ENCODE results near the gene ZCCHC24.

Gene ZCCHC24

DNA sequence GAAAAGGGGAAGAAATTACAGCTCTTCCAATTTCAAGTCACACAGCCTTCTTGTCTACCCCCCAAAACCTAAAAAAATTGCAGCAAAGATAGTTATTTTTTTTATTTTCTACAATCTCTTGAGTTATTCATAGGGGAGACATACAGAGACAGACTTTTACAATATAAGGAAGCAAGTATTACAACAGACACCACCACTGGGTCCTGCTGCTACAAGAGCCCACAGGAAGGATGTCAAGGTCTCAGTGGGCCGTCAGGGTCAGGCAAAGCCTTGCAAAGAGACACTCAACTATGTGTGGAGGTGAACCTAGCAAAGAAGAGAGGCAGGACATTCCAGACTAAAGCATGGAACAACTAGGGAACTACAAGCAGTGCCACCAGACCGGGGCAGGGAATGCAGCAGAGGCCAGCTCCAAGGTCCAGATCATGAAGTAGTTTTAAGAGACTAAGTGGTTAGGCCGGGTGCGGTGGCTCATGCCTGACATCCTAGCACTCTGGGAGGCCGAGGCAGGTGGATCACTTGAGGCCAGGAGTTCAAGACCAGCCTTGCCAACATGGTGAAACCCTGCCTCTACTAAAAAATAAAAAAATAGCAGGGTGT, 28.2 kb upstream of the ZCCHC24 start:
- H3K9ac ChIP-seq (ENCODE audit: low read length) = no peak overlapping the region
- no peak overlapping the region for H3K4me3 ChIP-seq (ENCODE audit: low read depth, low read length, poor library complexity, severe bottlenecking)
- no peaks in the 10 kb centered on the region for H4K20me1 ChIP-seq (ENCODE audit: insufficient read depth, low read length)
- H3K4me1 ChIP-seq (ENCODE audit: insufficient read depth, low read length, severe bottlenecking) = no peaks in the 10 kb centered on the region
- H3K27ac ChIP-seq (ENCODE audit: low read depth, low read length, poor library complexity, severe bottlenecking) = no peak overlapping the region
- no peaks in the 10 kb centered on the region for H3K79me2 ChIP-seq (ENCODE audit: insufficient read depth, low read length)
- TF ChIP-seq, protein P1, sequence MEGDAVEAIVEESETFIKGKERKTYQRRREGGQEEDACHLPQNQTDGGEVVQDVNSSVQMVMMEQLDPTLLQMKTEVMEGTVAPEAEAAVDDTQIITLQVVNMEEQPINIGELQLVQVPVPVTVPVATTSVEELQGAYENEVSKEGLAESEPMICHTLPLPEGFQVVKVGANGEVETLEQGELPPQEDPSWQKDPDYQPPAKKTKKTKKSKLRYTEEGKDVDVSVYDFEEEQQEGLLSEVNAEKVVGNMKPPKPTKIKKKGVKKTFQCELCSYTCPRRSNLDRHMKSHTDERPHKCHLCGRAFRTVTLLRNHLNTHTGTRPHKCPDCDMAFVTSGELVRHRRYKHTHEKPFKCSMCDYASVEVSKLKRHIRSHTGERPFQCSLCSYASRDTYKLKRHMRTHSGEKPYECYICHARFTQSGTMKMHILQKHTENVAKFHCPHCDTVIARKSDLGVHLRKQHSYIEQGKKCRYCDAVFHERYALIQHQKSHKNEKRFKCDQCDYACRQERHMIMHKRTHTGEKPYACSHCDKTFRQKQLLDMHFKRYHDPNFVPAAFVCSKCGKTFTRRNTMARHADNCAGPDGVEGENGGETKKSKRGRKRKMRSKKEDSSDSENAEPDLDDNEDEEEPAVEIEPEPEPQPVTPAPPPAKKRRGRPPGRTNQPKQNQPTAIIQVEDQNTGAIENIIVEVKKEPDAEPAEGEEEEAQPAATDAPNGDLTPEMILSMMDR (IDR thresholded peaks at IDR 0.05; ENCODE audit: low read length) = no peak
- no peak for TF ChIP-seq EZH2 (IDR thresholded peaks at IDR 0.05; ENCODE audit: borderline replicate concordance, low read length)
- H3K9me3 ChIP-seq (ENCODE audit: low read length) = no peaks in the 10 kb centered on the region
- no peaks in the 10 kb centered on the region for H3K9me2 ChIP-seq (ENCODE audit: low read depth, low read length)
- no peaks in the 10 kb centered on the region for H3K27me3 ChIP-seq (ENCODE audit: insufficient read depth, low read length)
- no peaks in the 10 kb centered on the region for H3K36me3 ChIP-seq (ENCODE audit: insufficient read depth, low read length)
- H3F3A ChIP-seq (ENCODE audit: insufficient read depth, low read length) = no peaks in the 10 kb centered on the region
- H2AFZ ChIP-seq (ENCODE audit: low read length) = no peak overlapping the region
- H3K4me2 ChIP-seq (ENCODE audit: low read length) = no peak overlapping the region

DNA sequence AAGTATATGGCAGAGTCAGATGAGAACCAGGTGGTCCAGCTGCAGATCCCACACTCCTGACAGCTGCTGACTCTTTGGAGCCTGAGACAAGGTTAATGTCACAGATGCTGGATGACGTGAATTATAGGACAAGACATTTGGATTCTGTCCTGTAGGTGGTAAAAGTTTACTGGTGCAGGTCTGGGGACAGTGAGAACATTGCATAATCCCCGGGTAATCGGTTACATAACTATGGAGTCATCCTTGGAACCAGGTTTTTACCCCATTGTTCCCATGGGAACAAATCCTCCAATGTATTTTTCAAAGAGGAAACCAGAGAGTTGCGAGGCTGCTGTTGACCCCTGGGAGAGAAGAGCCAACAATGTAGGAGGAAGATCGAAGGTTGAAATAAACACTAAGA, 27.5 kb upstream of the ZCCHC24 start:
- no peak for TF ChIP-seq EZH2 (IDR thresholded peaks at IDR 0.05; ENCODE audit: borderline replicate concordance, low read length)
- TF ChIP-seq, protein P1 (IDR thresholded peaks at IDR 0.05; ENCODE audit: low read length) = no peak
- H2AFZ ChIP-seq (ENCODE audit: low read length) = no peak overlapping the region

DNA sequence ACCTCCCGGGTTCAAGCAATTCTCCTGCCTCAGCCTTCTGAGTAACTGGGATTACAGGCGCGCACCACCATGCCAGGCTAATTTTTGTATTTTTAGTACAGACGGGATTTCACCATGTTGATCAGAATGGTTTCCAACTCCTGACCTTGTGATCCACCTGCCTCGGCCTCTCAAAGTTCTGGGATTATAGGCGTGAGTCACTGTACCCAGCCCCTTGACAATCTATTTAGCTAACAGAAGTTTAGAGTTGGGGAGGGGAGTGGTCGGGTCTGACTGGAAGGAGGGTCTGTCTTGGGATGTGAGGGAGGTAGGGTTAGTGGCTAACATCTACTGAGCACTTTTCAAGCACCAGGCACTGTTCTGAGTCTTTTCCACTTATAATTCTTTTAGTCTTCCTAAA, 27.0 kb upstream of the ZCCHC24 start:
- no peak overlapping the region for H3K4me2 ChIP-seq (ENCODE audit: low read length)
- H3K36me3 ChIP-seq (ENCODE audit: insufficient read depth, low read length) = no peaks in the 10 kb centered on the region
- no peaks in the 10 kb centered on the region for H3K79me2 ChIP-seq (ENCODE audit: insufficient read depth, low read length)
- H3K9me2 ChIP-seq (ENCODE audit: low read depth, low read length) = no peaks in the 10 kb centered on the region
- H2AFZ ChIP-seq (ENCODE audit: low read length) = no peak overlapping the region
- no peak for TF ChIP-seq EZH2 (IDR thresholded peaks at IDR 0.05; ENCODE audit: borderline replicate concordance, low read length)
- TF ChIP-seq, protein P1 (IDR thresholded peaks at IDR 0.05; ENCODE audit: low read length) = no peak
- no peak overlapping the region for H3K27ac ChIP-seq (ENCODE audit: low read depth, low read length, poor library complexity, severe bottlenecking)
- H3K9me3 ChIP-seq (ENCODE audit: low read length) = no peaks in the 10 kb centered on the region
- H3K4me1 ChIP-seq (ENCODE audit: insufficient read depth, low read length, severe bottlenecking) = no peaks in the 10 kb centered on the region
- no peaks in the 10 kb centered on the region for H3F3A ChIP-seq (ENCODE audit: insufficient read depth, low read length)
- H3K27me3 ChIP-seq (ENCODE audit: insufficient read depth, low read length) = no peaks in the 10 kb centered on the region
- H3K4me3 ChIP-seq (ENCODE audit: low read depth, low read length, poor library complexity, severe bottlenecking) = no peak overlapping the region
- no peaks in the 10 kb centered on the region for H4K20me1 ChIP-seq (ENCODE audit: insufficient read depth, low read length)
- H3K9ac ChIP-seq (ENCODE audit: low read length) = no peak overlapping the region

More for the DNA sequence above, 27.5 kb upstream of the ZCCHC24 start:
- Histone ChIP-seq H3K27me3 (ENCODE audit: insufficient read depth, low read length) (no peaks in the 10 kb centered on the region), H3K4me3 (ENCODE audit: low read depth, low read length, poor library complexity, severe bottlenecking) (no peak overlapping the region), H3K4me2 (ENCODE audit: low read length) (no peak overlapping the region), H3K36me3 (ENCODE audit: insufficient read depth, low read length) (no peaks in the 10 kb centered on the region), H3K9me3 (ENCODE audit: low read length) (no peaks in the 10 kb centered on the region), H4K20me1 (ENCODE audit: insufficient read depth, low read length) (no peaks in the 10 kb centered on the region), H3F3A (ENCODE audit: insufficient read depth, low read length) (no peaks in the 10 kb centered on the region), H3K27ac (ENCODE audit: low read depth, low read length, poor library complexity, severe bottlenecking) (no peak overlapping the region), H3K9me2 (ENCODE audit: low read depth, low read length) (no peaks in the 10 kb centered on the region), H3K4me1 (ENCODE audit: insufficient read depth, low read length, severe bottlenecking) (no peaks in the 10 kb centered on the region), H3K79me2 (ENCODE audit: insufficient read depth, low read length) (no peaks in the 10 kb centered on the region), H3K9ac (ENCODE audit: low read length) (no peak overlapping the region)
